RPMI8226 (cell line): Measurements from ENCODE around the gene ATXN1.
A peak's percentile ranks its signal among the peaks of the same experiment; 100 is the strongest.

ENCODE experiments used
- DNase-seq: peaks from one replicate; pipeline ENCODE4 v3.0.0-alpha.2; 2015

ATXN1 gene

DNA sequence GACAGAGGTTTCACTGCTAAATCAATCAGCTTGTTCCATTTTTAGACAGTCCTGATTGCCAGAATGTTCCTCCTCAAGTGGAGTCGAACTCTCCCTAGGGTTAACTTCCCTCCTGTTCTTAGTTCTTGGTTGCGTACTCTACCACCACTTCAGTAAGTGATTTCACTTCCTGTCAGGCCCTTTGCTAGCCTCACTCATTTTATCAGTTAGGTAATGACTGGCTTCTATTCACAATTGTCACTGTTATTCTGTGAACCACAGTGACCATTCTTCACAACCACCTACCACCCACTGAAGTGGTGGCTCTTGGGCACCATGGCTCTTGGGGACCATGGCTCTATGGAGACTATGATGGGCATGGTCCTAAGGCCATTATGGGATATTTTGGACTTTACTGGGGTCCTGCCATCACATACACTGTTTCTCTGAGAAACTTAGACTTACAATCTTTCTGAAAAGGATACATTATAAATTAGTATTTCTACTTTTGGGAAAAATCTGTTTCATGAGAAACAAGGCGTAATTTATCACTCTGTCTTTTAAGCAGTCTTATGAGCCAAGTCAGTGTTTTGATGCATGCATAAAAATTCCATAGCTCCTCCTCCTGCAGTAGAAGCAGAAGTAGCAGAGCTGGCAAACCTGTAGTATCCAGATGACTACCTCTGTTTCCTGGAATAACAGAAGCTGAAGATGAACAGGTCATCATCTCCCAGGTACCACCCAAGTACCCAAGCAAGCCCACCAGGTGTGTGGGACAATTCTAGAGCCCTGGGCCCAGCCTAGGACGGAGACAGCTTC, 66.3 kb downstream of the ATXN1 start:
- no peak for DNase-seq

DNA sequence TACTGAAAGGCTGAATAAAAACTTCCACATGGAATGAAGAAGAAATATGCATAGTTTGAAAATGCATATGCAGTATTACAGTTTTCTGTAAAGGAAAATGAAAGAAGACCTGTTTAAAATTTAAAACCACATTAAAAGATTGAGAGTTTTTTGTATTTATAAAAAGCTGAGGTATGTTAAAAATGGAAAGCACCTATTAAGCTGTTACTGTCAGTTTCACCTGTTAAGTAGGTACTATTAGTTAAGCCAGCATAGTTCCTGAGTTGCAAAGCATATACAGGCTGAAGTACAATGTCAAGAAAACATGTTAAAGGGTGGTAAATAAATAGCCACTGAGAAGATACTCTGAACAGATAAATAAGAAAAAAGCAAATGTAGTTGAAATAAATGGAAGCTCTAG, 69.9 kb downstream of the ATXN1 start:
- DNase-seq, result no peak

- DNase-seq, result no peak
These were observed 70.6 kb downstream of the ATXN1 start for GRCh38 chr6:16690608-16691142.

GRCh38 chr6:16689788-16690607, 71.3 kb downstream of the ATXN1 start:
- no peak for DNase-seq

DNA sequence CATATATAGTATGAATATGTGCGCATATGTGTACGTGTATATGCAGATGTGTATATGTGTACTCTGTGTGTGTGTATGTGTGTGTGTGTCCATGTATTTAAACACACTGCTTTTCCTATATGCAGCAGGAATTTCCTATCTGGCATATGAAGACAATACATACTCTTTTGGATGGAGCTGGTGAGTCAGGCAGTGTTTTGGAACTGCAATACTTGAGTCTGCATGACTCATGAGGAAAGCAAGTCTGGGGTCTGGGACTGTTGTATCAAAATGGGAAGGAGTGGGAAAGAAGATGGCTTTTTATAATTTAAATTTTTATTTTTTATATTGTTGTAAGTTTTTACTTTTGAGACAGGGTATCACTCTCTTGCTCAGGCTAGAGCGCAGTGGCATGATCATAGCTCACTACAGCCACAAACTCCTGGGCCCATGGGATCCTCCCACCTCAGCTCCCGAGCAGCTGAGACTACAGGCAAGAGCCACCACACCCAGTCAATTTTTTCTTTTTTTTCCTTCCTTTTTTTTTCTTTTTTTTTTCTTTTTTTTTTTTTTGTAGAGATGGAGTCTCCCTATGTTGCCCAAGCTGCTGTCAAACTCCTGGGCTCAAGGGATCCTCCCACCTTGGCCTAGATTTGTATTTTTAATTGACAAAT, 72.2 kb downstream of the ATXN1 start:
- DNase-seq, result no peak

DNA sequence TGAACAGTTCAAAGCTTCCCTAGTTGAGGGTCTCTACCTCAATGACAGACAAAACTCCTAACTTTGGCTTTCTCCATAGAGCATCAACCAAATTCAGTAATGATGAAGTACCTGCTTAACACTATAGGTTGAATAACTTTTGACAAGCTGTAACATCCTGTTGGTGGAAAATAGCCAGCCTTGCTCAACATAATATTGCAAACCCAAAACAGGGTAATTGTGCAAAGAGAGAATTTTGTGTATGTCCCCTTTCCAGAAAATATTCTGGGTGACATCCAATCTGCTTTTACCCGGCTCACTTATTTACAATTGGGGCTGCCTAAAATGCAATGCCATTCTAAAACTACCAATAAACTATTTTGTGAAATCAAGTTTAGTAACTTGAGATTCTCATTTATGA, 72.8 kb downstream of the ATXN1 start:
- no peak for DNase-seq

- DNase-seq, result no peak
These were observed 74.2 kb downstream of the ATXN1 start for GRCh38 chr6:16687045-16687444.

DNA sequence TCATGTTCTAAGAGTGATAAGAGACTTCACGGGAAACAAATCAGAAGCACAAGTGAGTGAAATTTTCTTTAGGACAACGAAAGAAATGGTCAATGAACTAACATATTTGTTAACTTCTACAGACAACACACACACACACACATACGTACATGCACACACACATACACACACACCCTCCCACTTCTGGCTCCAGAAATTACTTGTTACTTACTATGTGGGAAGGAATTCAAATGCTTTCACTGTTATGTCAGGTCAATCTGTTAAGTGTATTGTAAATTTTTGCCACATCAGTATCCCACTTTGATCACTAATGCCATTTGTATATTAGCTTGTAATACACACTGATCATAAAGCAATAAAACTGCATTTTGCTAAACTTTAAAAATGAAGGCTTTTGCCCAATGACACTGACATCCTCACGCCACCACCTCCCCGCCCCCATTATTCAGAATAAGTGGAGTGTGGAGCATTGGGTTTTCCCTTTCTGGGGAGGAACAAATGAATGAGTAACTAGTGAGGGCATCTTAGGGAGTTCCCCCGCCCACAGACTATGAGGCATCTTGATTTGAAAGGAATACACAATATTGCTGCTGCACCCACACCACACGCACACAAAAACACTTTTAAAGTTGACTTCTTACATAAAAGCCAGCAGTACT, 76.2 kb downstream of the ATXN1 start:
- DNase-seq, result no peak

- DNase-seq, result peak; percentile 55
These were observed 77.0 kb downstream of the ATXN1 start for GRCh38 chr6:16684195-16684689.

DNA sequence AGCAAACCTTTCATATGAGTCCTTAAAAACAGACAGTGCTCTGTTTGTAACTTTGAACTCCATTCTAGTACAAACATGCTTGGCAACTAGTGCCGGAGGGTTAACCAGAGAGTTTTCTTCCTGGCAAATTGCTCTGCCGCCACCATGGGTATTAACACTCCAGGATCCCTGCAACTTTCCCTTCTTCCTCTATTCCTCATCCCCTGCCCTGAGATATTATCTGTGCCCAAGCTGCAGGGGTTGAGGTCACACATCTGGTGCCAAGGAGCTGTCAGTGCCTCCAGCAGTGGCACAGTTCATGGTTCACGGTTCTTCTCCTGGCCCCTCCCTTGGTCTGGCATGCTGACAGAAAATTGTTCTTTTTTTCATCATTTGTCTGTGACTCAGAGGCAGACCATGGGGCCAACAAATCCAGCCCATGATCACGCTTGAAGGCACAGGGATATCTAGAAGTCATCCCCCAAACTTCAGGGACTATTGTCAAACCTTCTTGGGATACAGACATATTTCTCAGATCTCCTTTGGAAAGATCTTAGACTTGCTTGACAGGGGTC, 77.5 kb downstream of the ATXN1 start:
- peak; percentile 76 for DNase-seq

- no peak for DNase-seq
These were observed 79.9 kb downstream of the ATXN1 start for GRCh38 chr6:16681260-16681873.

- no peak for DNase-seq
These were observed 82.2 kb downstream of the ATXN1 start for GRCh38 chr6:16679050-16679449.

- no peak for DNase-seq
These were observed 83.8 kb downstream of the ATXN1 start for GRCh38 chr6:16677458-16677857.

- no peak for DNase-seq
These were observed 84.3 kb downstream of the ATXN1 start for GRCh38 chr6:16676978-16677377.

DNA sequence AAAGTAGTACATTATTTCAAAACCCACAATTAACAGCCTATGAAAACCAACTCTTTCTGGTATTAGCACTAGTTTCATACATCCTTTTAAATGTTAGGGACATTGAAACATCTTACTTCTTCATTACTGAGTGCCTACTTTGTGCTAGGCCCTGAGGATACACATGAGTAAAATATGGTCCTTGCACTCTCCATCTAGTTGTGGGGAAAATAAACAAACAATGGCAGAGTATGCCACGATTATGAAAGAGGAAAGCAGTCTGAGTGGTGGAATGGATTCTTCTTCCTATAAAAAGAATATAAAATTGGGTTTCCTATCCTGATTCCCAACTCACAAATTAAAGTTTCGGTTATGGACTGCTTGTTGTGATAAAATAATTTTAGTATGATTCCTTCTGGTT, 84.9 kb downstream of the ATXN1 start:
- DNase-seq, result no peak

- DNase-seq, result no peak
These were observed 86.4 kb downstream of the ATXN1 start for GRCh38 chr6:16674801-16675392.

- DNase-seq, result no peak
These were observed 88.1 kb downstream of the ATXN1 start for GRCh38 chr6:16673011-16673797.

GRCh38 chr6:16671302-16672289, 89.7 kb downstream of the ATXN1 start:
- DNase-seq, result no peak

- no peak for DNase-seq
These were observed 90.6 kb downstream of the ATXN1 start for GRCh38 chr6:16670617-16671051.
